H9 (cell line): ENCODE measurements around the gene CP. TPM values are rescaled to one million over a fixed set of nuclear protein-coding genes. Genes with fewer than 3 reads are reported as not detected.
A peak's percentile ranks its signal among the peaks of the same experiment; 100 is the strongest.

Experiments
- DNase-seq: peaks from one replicate; pipeline ENCODE4 v3.0.0-alpha.2; 2017
- H2AFZ ChIP-seq: one replicate; pipeline ENCODE4 v1.6.1; 2013; ENCODE audit warnings: mild to moderate bottlenecking, low read length, control low read depth, moderate library complexity
- H2AK5ac ChIP-seq: 2 replicates; pipeline ENCODE4 v1.6.1; 2013; ENCODE audit warnings: low read length, control low read depth, mixed read lengths; ENCODE audit not compliant: insufficient read length
- H2BK120ac ChIP-seq: one replicate; pipeline ENCODE4 v1.6.1; 2013; ENCODE audit warnings: low read depth, mild to moderate bottlenecking, low read length, control low read depth, inconsistent platforms; ENCODE audit not compliant: poor library complexity, severe bottlenecking
- H2BK12ac ChIP-seq: 2 replicates; pipeline ENCODE4 v1.6.1; 2013; ENCODE audit warnings: low read length, control low read depth, mixed read lengths, low read depth; ENCODE audit not compliant: insufficient read length
- H2BK15ac ChIP-seq: 2 replicates; pipeline ENCODE4 v1.6.1; 2013; ENCODE audit warnings: low read depth, low read length, control low read depth
- H2BK20ac ChIP-seq: one replicate; pipeline ENCODE4 v1.6.1; 2013; ENCODE audit warnings: low read depth, mild to moderate bottlenecking, low read length, control low read depth, inconsistent platforms; ENCODE audit not compliant: poor library complexity, severe bottlenecking
- H2BK5ac ChIP-seq: 2 replicates; pipeline ENCODE4 v1.6.1; 2013; ENCODE audit warnings: low read length, control low read depth, mixed read lengths; ENCODE audit not compliant: insufficient read length
- H3K14ac ChIP-seq: 2 replicates; pipeline ENCODE4 v1.6.1; 2013; ENCODE audit warnings: low read length, control low read depth; ENCODE audit not compliant: insufficient read depth
- H3K18ac ChIP-seq: 2 replicates; pipeline ENCODE4 v1.6.1; 2013; ENCODE audit warnings: low read depth, mild to moderate bottlenecking, mixed read lengths, low read length, control low read depth; ENCODE audit not compliant: insufficient read length
- H3K23ac ChIP-seq: 2 replicates; pipeline ENCODE4 v1.6.1; 2013; ENCODE audit warnings: low read length, control low read depth, mixed read lengths, low read depth; ENCODE audit not compliant: insufficient read length
- H3K23me2 ChIP-seq: 2 replicates; pipeline ENCODE4 v1.6.1; 2013; ENCODE audit warnings: low read depth, mild to moderate bottlenecking, mixed read lengths, low read length, control low read depth; ENCODE audit not compliant: insufficient read length, poor library complexity, severe bottlenecking
- H3K27ac ChIP-seq: 2 replicates; pipeline ENCODE4 v1.5.1; 2013; ENCODE audit warnings: low read length, control low read depth, mixed read lengths, low read depth; ENCODE audit not compliant: insufficient read length
- H3K27me3 ChIP-seq: 2 replicates; pipeline ENCODE4 v1.6.1; 2013; ENCODE audit warnings: low read length, control low read depth, inconsistent platforms; ENCODE audit not compliant: insufficient read depth
- H3K4ac ChIP-seq: 2 replicates; pipeline ENCODE4 v1.6.1; 2013; ENCODE audit warnings: low read depth, mild to moderate bottlenecking, control low read depth, inconsistent platforms, low read length, moderate library complexity
- H3K4me1 ChIP-seq: 2 replicates; pipeline ENCODE4 v1.6.1; 2013; ENCODE audit warnings: low read length, control low read depth, inconsistent platforms; ENCODE audit not compliant: insufficient read depth
- H3K4me2 ChIP-seq: 2 replicates; pipeline ENCODE4 v1.6.1; 2013; ENCODE audit warnings: low read length, control low read depth, mixed read lengths; ENCODE audit not compliant: insufficient read length, insufficient read depth
- H3K56ac ChIP-seq: 2 replicates; pipeline ENCODE4 v1.6.1; 2013; ENCODE audit warnings: low read depth, mild to moderate bottlenecking, mixed read lengths, low read length, control low read depth; ENCODE audit not compliant: insufficient read length
- H3K79me1 ChIP-seq: 2 replicates; pipeline ENCODE4 v1.6.1; 2013; ENCODE audit warnings: low read depth, mild to moderate bottlenecking, moderate library complexity, low read length, control low read depth, inconsistent platforms; ENCODE audit not compliant: insufficient read depth, poor library complexity, severe bottlenecking
- H3K79me2 ChIP-seq: 2 replicates; pipeline ENCODE4 v1.6.1; 2013; ENCODE audit warnings: low read length, control low read depth, inconsistent platforms; ENCODE audit not compliant: insufficient read depth
- H3K9ac ChIP-seq: 2 replicates; pipeline ENCODE4 v1.6.1; 2013; ENCODE audit warnings: low read length, control low read depth, mixed read lengths; ENCODE audit not compliant: insufficient read length; ENCODE audit errors: extremely low read depth
- H3K9me3 ChIP-seq: one replicate; pipeline ENCODE4 v1.6.1; 2013; ENCODE audit warnings: low read depth, low read length, inconsistent platforms; ENCODE audit not compliant: control insufficient read depth
- H3T11ph ChIP-seq: one replicate; pipeline ENCODE4 v1.6.1; 2013; ENCODE audit warnings: mild to moderate bottlenecking, low read length, control low read depth, inconsistent platforms
- H4K20me1 ChIP-seq: one replicate; pipeline ENCODE4 v1.6.1; 2013; ENCODE audit not compliant: control insufficient read depth, insufficient read length, insufficient read depth
- H4K5ac ChIP-seq: 2 replicates; pipeline ENCODE4 v1.6.1; 2013; ENCODE audit warnings: low read depth, mild to moderate bottlenecking, mixed read lengths, low read length, control low read depth; ENCODE audit not compliant: insufficient read length
- H4K8ac ChIP-seq: replicated peaks from 2 replicates; pipeline ENCODE4 v1.6.1; 2013; ENCODE audit warnings: low read length, control low read depth, mixed read lengths, low read depth; ENCODE audit not compliant: insufficient read length
- H4K91ac ChIP-seq: 2 replicates; pipeline ENCODE4 v1.6.1; 2013; ENCODE audit warnings: low read depth, mild to moderate bottlenecking, moderate library complexity, mixed read lengths, low read length, control low read depth; ENCODE audit not compliant: insufficient read length
- H3K27ac Mint-ChIP-seq, 3 experiments: 2 replicates in 2 of 3; 3 replicates in 1 of 3; pipeline ENCODE4 v1.8.0; 2020 to 2021; ENCODE audit warnings: mixed read lengths in 3 of 3, mild to moderate bottlenecking in 1 of 3, moderate library complexity in 1 of 3
- H3K27me3 Mint-ChIP-seq: 2 replicates; pipeline ENCODE4 v1.8.0; 2021; ENCODE audit warnings: low read depth, mild to moderate bottlenecking, moderate library complexity, mixed read lengths
- H3K36me3 Mint-ChIP-seq, 3 experiments: 2 replicates in 2 of 3; 3 replicates in 1 of 3; pipeline ENCODE4 v1.8.0; 2020 to 2021; ENCODE audit warnings: low read depth in 3 of 3, mixed read lengths in 3 of 3; ENCODE audit not compliant: insufficient read depth in 1 of 3
- H3K4me1 Mint-ChIP-seq, 2 experiments: 2 replicates each; pipeline ENCODE4 v1.8.0; 2020; ENCODE audit warnings: mixed read lengths in 2 of 2
- H3K4me3 Mint-ChIP-seq, 2 experiments: 2 replicates in 1 of 2; 3 replicates in 1 of 2; pipeline ENCODE4 v1.8.0; 2020 to 2021; ENCODE audit warnings: mild to moderate bottlenecking in 2 of 2, mixed read lengths in 2 of 2, moderate library complexity in 1 of 2
- H3K9me3 Mint-ChIP-seq, 2 experiments: 2 replicates in 1 of 2; 3 replicates in 1 of 2; pipeline ENCODE4 v1.8.0; 2020; ENCODE audit warnings: mild to moderate bottlenecking in 2 of 2, mixed read lengths in 2 of 2, moderate library complexity in 1 of 2
- WGBS: extraction: QIAGEN DNeasy Blood & Tissue Kit; methylation state at CpG from one replicate; pipeline ENCODE4 v1.1.7; 2013; ENCODE audit warnings: missing lambda C conversion rate, low lambda C conversion rate, mixed read lengths; ENCODE audit not compliant: insufficient read length; ENCODE audit errors: extremely low coverage; 5-methylcytosine and 5-hydroxymethylcytosine counted together
- total RNA-seq: library from RNA; stranded (reverse); gene quantifications from 2 replicates; pipeline ENCODE4 v1.2.1, GENCODE V29; 2021
- TF ChIP-seq, protein P1 (sequence below): fragments of 200-600 bp; sonication (generic); conservative IDR thresholded peaks from 3 replicates; pipeline ENCODE4 v1.8.0; 2021; ENCODE audit warnings: antibody characterized with exemption, mild to moderate bottlenecking

The CP gene
- total RNA-seq, 1 experiment from 2014 or later: 1.1 TPM

- H2BK120ac ChIP-seq: no peak overlapping the region
- H4K20me1 ChIP-seq: no peaks in the 10 kb centered on the region
- H3K18ac ChIP-seq: no peak overlapping the region
- H3K79me1 ChIP-seq: no peaks in the 10 kb centered on the region
- peaks cover under 1% of the 10 kb centered on the region for H3K23me2 ChIP-seq
- no peak overlapping the region for H4K8ac ChIP-seq
- Mint-ChIP-seq H3K36me3 (no peaks in the 10 kb centered on the region; a peak in 1 of 7 replicates), H3K27ac (peak overlapping the region in 1 of 3 experiments; percentile 4; a peak in 2 of 7 replicates), H3K9me3 (no peaks in the 10 kb centered on the region), H3K27me3 (no peaks in the 10 kb centered on the region), H3K4me3 (no peak overlapping the region), H3K4me1 (peaks cover 24% of the 10 kb centered on the region in 2 experiments)
- no peak overlapping the region for H3T11ph ChIP-seq
- no peaks in the 10 kb centered on the region for H3K9me3 ChIP-seq
- no peak overlapping the region for H3K56ac ChIP-seq
- H3K23ac ChIP-seq: no peak overlapping the region
- WGBS: no CpG with 5 or more reads among the region's 3 CpGs
- H3K27me3 ChIP-seq: no peaks in the 10 kb centered on the region
- no peak overlapping the region for H4K5ac ChIP-seq
- H3K14ac ChIP-seq: no peak overlapping the region
- no peaks in the 10 kb centered on the region for H3K79me2 ChIP-seq
- H4K91ac ChIP-seq: no peak overlapping the region
- H3K4me1 ChIP-seq: peaks cover 10% of the 10 kb centered on the region
- no peak overlapping the region for H3K4me2 ChIP-seq
- H2BK12ac ChIP-seq: no peak overlapping the region
- H3K27ac ChIP-seq: no peak overlapping the region
- no peak overlapping the region for H2BK5ac ChIP-seq
- no peak overlapping the region for H3K4ac ChIP-seq
- H2AK5ac ChIP-seq: no peak overlapping the region
- no peak overlapping the region for H2BK15ac ChIP-seq
- TF ChIP-seq, protein P1, sequence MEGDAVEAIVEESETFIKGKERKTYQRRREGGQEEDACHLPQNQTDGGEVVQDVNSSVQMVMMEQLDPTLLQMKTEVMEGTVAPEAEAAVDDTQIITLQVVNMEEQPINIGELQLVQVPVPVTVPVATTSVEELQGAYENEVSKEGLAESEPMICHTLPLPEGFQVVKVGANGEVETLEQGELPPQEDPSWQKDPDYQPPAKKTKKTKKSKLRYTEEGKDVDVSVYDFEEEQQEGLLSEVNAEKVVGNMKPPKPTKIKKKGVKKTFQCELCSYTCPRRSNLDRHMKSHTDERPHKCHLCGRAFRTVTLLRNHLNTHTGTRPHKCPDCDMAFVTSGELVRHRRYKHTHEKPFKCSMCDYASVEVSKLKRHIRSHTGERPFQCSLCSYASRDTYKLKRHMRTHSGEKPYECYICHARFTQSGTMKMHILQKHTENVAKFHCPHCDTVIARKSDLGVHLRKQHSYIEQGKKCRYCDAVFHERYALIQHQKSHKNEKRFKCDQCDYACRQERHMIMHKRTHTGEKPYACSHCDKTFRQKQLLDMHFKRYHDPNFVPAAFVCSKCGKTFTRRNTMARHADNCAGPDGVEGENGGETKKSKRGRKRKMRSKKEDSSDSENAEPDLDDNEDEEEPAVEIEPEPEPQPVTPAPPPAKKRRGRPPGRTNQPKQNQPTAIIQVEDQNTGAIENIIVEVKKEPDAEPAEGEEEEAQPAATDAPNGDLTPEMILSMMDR: no peak
- no peak overlapping the region for H2AFZ ChIP-seq
- no peak overlapping the region for H3K9ac ChIP-seq
- no peak for DNase-seq
- no peak overlapping the region for H2BK20ac ChIP-seq
Measured at GRCh38 chr3:149203758-149204157, 17.9 kb downstream of the CP start.
